Stimulated activated CD8-positive, alpha-beta memory T cell treated with anti-CD3 and anti-CD28 coated beads, Interleukin-7, amount 100 ng/mL, for 4 hours (primary cell): ENCODE measurements around the gene CACNB2.

Experiments used
- DNase-seq, 2 donors: peaks; one replicate each; pipeline ENCODE4 v3.0.0-alpha.2; 2020; ENCODE audit warnings: low read depth in 2 of 2

CACNB2 gene

DNA sequence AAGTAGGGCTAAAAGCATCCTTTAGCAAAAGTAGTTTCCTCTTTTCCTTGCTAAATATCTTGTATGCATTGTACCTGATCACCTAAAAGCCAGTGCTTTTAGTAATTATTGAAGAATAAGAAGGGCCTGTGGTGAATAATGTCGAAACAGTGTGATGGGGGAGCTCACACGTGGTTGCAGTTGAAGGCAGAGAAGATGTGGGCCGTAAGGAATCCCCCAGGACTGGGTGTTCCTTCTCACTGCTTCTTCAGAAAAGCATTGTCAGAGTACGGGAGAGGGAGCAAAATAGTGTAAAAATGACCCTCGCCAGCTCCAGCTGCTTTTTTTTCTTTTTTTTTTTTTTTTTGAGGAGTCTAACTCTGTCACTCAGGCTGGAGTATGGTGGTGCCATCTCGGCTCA, 310.1 kb downstream of the CACNB2 start:
- no peak for DNase-seq

DNA sequence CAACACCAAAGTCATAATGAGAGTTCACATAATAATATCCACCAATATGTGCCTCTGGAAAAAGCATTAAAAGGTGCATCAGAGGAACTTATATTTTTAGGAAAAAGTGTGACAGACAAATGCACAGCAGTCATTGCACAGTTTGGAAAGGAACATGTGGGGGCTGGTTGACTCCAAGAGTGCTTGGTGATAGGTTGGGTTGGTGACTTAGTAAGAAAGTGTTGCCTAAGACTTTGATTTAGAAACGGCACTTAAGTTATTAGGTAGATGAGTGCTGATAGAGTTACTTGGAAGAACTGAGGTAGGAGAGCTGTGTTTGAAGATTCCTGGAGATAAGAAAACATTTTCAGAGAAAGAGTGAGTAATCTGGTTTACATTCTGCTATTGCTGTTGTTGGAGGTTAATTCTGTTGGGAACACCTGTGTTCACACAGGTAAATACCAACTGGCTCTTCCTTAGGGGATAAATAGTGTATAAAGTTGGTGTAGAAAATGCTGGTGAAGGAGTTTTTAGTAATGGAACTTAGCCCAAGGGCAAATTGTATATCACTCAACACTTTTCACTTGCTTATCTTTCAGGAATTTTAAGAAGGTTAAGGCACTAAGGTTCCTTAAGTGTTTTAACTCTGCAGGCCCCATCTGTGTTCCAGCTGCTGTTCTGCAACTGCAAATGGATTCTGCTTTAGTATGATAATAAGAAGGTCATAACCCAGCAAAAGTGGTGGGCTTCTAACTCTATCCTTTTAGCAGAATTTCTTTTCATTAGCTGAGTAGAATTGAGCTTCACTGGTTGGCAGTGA, 315.1 kb downstream of the CACNB2 start:
- no peak for DNase-seq

DNA sequence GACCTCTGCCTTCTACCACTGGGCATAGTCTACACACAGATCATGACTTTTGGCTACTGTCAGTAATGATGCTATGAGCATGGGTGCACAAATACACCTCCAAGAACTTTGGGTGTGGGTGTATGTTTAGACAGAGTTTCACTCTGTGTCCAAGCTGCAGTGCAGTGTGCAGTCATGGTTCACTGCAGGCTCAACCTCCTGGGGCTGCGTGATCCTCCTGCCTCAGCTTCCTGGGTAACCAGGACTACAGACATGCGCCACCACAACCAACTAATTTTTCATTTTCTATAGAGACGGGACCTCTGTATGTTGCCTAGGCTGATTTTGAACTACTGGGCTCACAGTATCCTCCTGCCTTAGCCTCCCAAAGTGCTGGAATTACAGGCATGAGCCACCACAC, 316.8 kb downstream of the CACNB2 start:
- no peak for DNase-seq

DNA sequence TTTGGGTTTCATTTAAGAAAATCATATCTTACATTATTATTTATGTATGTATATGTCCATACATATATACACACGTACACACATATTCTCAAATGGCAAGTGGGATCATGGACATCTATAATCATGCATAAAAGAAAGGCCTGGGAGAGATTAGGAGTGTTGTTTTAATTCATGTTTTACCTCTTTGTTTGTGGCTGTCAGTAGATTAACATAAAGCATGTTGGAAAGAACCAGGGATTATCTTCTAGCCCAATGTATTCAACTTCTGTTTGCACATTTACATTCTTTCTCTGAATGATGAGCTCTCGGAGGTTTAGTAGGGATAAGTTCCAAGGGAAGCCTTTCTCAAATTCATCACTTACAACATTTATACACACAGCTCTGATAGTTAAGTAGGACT, 319.8 kb downstream of the CACNB2 start:
- no peak for DNase-seq

DNA sequence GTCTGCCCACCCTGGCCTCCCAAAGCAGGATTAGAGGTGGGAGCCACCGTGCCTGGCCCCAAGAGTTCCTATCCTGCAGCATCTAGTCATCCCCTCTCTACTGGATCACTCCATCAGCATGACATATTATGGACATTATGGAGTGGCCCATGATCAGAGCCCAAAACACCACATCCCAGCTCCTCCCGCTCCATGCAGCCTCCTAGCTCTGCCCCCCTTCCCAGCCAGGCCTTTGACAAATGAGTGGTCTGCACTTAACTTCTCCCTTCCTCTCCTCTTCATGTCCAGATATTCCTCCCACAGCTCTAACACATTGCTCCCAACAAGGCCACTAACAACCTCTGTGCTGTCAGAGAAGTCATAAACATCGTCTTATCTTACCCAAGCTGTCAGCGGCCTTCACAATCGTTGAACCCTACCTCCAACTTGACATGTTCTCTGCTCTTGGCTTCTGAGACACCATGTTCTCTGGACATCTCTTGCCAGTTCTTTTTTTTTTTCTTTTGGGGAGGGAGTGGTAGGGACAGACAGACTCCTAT, 323.5 kb downstream of the CACNB2 start:
- DNase-seq = no peak

DNA sequence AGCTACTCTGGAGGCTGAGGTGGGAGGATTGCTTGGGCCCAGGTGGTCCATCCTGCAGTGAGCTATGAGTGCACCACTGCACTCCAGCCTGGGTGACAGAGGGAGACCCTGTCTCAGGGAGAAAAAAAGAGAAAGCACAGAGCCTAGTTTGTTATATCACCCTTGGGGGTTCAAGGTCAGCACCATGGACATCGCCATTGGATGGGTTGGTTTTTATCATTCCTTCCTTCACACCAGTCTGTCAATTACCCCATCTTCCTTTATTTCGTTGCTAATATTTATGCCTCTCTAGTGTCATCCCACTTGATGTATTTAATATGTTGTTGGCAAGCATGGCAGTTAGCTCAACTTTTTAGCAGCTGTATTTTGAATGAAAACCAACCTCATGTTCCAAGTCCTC, 328.9 kb downstream of the CACNB2 start:
- no peak for DNase-seq

DNA sequence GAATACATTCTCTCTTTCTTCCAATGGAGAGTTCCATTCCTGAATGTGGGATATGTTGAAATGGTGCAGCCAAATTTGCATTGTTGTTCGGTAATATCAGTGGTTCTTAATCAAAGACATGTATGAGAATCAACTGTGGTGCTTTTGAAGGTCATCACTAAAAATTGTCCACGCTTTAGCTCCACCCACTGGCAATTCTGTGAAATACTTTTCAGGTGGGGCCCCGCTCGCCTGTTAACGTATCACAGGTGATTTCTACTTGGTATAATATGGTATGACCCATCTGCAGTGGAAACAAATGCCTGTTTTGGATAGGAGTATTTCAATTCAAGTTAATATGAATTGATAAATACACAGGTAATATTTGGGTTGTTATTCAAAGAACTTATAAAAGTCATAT, 332.8 kb downstream of the CACNB2 start:
- DNase-seq = no peak

DNA sequence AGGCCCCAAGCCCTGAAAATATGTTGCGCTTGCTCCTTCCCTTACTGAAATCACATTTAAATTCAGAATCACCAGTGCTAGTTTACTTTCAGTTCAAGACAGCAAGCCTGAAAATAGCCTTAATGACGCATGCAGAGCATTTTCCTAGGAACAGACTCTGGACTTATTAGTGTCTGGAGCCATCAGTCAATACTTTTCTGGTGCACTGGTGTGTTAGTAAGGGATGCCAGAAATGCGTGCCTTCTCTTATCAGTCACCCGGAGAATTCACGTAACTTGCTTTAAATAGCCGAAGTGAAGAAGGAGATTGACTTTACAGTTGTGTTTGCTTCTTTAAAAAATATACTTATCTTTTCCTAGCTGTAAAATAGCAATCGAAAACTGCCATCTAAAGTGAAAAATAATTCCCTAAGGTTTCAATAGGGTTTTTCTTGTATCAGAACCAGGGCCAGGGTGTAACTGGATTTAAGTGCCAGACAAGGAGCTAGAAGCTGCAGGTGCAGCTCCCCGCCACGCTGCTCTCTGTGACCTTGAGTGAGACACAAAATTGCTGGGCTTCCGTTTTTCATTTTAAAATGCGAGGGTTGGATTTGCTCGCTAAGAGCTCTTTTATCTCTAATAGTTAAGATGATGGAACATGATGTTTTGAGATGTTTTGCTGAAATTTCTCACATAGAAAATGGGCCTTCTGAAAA, 333.3 kb downstream of the CACNB2 start:
- DNase-seq = no peak

DNA sequence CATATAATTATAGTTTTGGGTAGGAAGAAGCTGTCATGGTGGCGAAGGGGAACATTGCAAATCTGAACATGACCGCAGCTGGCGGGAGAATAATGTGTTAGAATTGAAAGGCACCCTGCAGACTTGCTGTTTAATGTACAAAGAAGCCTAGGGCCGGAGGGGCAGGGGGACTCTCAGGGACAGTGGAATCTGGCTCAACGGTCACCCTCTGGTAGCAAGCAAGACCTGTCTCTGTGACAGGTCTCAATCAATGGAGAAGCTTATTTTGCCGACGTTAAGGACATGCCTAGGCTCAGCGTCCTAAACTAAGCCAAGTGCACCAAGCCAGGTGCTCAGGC, 333.9 kb downstream of the CACNB2 start:
- DNase-seq = no peak

DNA sequence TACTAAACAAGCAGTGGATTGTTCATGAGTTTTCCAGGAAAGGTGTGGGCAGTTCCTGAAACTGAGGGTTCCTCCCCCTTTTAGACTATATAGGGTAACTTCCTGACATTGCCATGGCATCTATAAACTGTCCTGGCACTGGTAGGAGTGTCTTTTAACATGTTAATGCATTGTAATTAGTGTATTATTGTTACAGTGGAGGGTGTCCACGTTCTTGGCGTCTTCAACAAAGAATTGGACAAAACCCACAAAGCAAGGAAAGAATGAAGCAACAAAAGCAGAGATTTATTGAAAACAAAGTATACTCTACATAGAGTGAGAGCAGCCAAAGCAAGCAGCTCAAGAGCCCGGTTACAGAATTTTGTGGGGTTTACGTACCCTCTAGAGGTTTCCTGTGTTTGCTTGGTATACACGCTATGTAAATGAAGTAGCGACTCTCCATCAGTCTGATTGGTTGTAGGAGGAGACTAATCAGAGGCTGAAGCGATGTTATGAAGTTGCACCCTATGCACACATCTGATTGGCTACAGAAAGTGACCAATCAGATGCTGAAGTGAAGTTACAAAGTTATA, 335.9 kb downstream of the CACNB2 start:
- no peak for DNase-seq

DNA sequence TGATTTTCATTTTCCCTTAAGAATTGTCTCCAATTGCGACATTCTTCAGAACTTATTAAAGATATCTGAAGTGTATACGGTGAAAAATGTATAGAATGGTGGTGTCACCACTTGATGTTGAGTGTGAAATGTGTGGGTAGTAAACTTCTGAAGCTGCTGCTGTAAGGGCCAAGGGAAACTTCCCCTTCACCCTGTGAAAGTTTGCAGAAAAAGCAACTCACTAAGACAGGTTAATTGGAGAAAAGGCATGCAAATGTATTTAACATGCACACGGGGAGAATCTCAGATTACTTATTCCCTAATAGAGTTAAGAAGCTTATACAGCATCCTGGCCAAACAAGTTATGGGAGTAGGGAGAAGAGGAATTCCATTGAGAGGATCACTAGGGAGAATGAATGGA, 338.1 kb downstream of the CACNB2 start:
- no peak for DNase-seq

DNA sequence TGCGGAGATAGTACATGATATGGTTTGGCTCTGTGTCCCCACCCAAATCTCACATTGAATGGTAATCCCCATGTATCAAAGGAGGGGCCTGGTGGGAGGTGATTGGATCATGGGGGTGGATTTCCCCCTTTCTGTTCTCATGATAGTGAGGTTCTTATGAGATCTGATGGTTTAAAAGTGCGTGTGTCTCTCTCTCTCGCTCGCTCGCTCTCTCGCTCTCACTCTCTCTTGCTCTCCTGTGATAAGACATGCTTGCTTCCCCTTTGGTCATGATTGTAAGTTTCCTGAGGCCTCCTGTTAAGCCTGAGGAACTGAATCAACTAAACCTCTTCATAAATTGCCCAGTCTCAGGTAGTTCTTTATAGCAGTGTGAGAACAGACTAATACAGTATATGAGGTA, 339.3 kb downstream of the CACNB2 start:
- DNase-seq = no peak

DNA sequence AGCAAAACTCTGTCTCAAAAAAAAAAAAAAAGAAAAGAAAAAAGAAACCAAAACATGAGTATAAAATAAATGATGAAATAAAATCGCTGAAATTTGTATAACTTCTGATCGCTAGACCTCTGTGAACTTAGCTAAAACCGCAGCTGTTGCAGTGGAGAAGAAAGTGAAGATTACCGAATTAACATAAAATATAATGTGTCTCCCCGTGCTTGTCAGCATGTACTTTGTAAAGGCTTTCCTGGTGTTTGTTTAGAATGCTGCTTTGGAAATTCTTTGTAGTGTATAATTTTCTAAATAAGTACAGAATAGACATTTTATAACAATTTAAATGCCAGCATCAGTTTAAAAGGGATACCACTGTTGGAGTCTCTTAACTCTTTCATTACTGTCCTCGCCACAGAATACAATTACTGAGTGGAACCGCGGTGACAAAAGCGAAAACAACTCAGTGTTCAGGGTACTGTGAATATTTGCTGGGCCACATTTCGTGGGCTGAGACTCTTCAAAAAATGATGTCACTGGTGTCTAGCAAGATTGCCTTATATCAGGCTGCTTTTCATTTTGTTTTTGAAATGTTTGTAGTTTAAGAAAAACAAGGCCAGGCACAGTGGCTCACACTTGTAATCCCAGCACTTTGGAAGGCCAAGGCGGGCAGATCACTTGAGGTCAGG, 343.4 kb downstream of the CACNB2 start:
- no peak for DNase-seq

DNA sequence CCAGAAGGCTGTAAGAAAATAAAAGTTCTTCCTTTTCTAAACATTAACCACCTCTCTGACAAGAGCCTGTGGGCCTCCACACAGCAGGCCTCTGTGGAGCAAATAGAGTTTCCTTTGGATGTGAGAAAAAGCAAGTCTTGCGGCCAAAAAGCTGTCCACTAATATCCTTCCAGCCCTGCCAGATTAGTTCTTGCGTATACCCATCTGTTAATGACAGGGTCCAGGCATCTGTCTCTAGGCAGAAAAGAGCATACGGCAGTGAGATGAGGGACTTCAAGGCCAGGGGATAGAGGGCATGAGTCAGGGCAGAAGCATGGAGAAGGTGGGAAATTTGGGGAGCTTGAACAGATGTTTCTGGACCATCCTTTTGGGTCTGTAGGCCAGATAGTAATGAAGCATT, 346.2 kb downstream of the CACNB2 start:
- no peak for DNase-seq

DNA sequence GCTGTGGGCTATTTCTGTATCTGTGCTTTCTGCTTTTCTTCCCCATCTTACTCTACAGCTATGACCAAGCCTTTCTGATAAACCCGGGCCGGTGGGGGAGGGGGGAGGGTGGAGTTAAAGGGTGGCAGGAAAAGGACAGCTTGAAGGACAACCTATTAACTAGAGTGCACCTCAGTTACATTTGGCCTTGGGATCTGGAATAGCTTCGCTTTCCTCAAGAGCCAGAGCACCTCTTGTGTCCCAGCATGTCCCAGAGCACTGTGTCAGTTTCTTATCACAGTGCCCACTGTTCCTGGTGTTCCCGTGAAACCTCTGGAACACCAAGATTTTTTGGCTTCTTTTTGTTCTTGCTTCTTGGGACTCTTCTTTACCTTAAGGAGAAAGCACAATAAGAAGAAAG, 350.5 kb downstream of the CACNB2 start:
- no peak for DNase-seq

DNA sequence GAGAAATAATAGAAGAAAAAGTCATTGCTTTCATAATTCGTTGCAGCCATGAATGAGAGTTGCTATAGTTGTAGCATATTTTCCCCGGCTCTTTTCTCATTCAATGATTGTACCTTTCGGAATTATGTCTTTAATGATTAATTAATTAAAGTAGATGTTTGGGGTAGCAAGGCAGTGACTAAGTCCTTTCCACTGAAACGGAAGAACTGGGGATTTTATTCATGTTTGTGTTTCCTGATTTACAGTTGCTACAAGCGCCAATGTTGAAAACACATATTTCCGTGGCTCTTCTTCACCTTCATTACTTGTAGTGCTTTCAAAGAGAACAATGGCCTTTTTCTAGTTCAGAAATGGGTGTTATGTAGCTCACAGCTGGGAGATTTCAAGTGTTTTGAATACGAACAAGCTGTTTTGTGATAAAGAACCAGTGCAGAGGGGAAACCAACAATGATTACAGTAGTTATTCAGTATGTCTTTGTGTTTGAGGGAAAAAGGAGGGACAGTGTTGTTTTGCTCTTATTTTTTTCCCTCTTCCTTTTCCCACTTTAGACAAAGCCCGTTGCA, 357.7 kb downstream of the CACNB2 start:
- DNase-seq = no peak

DNA sequence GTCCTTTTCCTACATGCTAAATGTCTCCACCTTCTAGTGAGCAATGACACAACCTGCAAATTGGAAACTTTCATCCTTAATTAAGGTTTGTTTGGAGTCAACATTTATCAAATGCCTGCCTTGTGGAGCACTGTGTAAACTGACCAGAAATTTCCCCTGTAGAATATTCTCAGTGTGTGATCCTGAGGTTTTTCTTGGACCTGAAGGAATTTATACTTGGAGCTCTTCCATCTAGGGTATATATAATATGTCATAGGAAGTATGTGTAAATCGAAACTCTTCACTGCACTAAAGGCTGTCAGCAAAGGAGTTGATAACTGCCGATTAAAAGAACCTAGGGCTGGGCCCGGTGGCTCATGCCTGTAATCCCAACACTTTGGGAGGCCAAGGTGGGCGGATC, 358.8 kb downstream of the CACNB2 start:
- DNase-seq = no peak

DNA sequence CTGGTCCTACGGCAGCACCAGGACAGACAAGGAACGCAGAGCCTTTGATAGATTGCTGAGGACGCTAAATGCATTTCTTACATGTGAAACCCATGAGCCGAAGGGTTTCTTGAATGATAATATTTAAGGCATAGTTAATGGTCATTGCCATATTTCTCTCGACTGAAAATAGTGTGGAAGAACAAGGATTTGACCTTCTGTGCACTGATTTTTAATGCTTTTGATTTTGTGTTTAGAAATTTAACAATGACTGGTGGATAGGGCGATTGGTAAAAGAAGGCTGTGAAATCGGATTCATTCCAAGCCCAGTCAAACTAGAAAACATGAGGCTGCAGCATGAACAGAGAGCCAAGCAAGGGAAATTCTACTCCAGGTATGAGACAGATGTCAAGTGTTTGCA, 360.4 kb downstream of the CACNB2 start:
- no peak for DNase-seq

DNA sequence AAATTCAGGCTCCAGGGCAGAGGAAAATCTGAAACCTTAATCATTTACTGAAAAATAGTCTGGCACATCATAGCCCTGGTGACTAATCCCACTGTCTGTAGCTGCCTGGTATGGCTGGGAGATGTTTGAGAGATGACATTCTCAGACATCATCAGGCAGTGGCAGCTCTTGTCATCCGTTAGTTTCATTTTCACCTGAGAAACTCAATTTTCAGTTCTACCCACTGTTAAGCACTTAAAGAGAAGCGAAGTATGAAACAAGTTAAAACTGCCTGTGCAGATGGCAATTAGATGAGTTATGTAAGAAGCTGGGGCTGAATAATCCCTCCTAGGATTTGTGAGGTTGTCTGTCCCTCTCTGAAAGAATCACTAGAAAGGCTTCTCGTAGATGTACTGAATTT, 361.0 kb downstream of the CACNB2 start:
- DNase-seq = no peak

DNA sequence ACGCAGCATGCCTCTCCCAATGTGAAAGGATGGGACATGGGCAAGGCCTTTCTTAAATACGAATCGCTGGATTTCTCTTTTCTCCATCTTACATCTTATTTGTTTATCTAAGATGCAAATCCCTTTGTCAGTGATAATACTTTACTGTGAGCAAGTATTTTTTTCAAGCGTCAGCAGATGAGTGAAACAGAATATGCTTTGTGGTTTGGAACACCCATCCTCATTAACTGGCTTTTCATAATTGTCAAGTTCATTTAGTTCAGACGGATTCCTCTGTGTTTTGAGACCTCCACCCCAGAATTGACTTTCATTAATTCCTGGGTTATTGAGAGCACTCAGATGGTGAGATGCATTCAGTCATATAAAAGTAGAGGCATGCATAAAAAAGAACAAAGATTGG, 361.4 kb downstream of the CACNB2 start:
- no peak for DNase-seq

DNA sequence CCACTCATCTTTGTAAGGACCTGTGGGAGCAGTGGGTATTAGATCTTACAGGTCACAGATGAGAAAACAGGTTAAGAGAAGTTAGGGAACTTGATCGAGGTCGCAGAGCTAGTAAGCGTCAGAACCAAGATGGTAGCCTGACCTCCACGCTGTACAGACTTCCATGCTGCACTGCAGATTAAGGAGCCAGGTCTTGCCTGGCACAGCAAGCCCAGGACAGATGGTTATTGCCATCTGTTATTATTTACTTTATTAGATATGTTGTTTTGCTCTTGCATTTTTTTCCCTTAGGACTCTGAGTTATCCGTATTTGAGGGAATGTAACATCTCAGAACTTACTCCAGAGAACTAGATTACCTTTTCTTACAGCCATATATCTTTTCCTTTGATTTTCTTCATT, 363.9 kb downstream of the CACNB2 start:
- no peak for DNase-seq

DNA sequence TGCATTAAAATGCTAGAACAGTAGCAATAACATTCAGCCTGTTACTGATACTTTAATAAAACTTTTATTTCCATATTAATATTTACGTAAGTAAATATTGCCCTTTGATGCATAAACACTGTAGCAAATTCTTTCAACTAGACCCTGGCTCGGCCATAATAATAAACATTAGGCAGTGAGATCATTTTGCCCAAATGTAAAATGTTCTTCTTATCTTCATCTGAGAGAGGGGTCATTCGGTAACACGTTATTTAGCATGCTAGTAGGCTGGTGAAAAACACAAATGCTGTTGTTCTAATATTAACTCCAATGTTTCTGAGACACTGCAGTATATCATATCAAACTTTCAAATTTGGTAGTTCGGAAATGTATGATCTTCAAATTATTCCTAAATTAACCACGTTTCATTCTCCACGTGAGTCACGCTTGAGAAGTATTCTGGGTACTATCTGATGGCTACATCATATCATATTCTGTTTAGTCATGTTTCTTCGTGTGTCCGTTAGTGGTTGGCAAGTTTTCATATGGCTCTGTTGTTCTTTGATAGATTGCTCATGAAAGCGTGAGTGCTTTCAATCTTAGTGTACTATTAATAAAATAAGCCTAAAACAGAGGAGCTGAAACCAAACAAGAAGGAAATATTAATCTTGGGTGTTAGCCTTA, 365.4 kb downstream of the CACNB2 start:
- no peak for DNase-seq
